NCI-H526 (cell line): Measurements from ENCODE around the gene OSBP2.

Source experiments
- DNase-seq, 2 experiments: peaks; one replicate each; lab custom pipeline; 2025; lab: John Stamatoyannopoulos, UW

The OSBP2 gene

GRCh38 chr22:30843245-30843644 lies 148.6 kb downstream of the OSBP2 start:
- DNase-seq = no peak

- DNase-seq = no peak
These were observed 152.9 kb downstream of the OSBP2 start for GRCh38 chr22:30847583-30847982.

- DNase-seq = no peak
These were observed 160.6 kb downstream of the OSBP2 start for GRCh38 chr22:30855266-30855665.

- no peak for DNase-seq
These were observed 161.2 kb downstream of the OSBP2 start for GRCh38 chr22:30855677-30856518.

- DNase-seq = no peak
These were observed 162.2 kb downstream of the OSBP2 start for GRCh38 chr22:30856741-30857502.

- no peak for DNase-seq
These were observed 163.1 kb downstream of the OSBP2 start for GRCh38 chr22:30857791-30858190.

- no peak for DNase-seq
These were observed 164.5 kb downstream of the OSBP2 start for GRCh38 chr22:30858976-30859713.

- no peak for DNase-seq
These were observed 165.0 kb downstream of the OSBP2 start for GRCh38 chr22:30859714-30860095.

GRCh38 chr22:30860176-30861105 lies 165.8 kb downstream of the OSBP2 start:
- no peak for DNase-seq

GRCh38 chr22:30861131-30861530 lies 166.5 kb downstream of the OSBP2 start:
- no peak for DNase-seq

GRCh38 chr22:30861688-30862552 lies 167.2 kb downstream of the OSBP2 start:
- no peak for DNase-seq

GRCh38 chr22:30863081-30863833 lies 168.6 kb downstream of the OSBP2 start:
- no peak for DNase-seq

- no peak for DNase-seq
These were observed 170.1 kb downstream of the OSBP2 start for GRCh38 chr22:30864441-30865420.

GRCh38 chr22:30865656-30866055 lies 171.0 kb downstream of the OSBP2 start:
- DNase-seq = no peak

- DNase-seq = no peak
These were observed 171.5 kb downstream of the OSBP2 start for GRCh38 chr22:30866216-30866615.

GRCh38 chr22:30866811-30867271 lies 172.2 kb downstream of the OSBP2 start:
- DNase-seq = no peak

- DNase-seq = no peak
These were observed 173.3 kb downstream of the OSBP2 start for GRCh38 chr22:30867746-30868662.
